Hepatic stellate cell (primary cell): ENCODE results near the gene WAPL.
"Not testable (repeated sequence)": the region's sequence is repeated elsewhere in the genome, so short reads cannot be mapped to it uniquely, and the experiment has no call there.

Experiments used
- DNase-seq: peaks from one replicate; pipeline ENCODE4 v3.0.0; 2011; ENCODE audit warnings: low spot score

Gene WAPL

DNA sequence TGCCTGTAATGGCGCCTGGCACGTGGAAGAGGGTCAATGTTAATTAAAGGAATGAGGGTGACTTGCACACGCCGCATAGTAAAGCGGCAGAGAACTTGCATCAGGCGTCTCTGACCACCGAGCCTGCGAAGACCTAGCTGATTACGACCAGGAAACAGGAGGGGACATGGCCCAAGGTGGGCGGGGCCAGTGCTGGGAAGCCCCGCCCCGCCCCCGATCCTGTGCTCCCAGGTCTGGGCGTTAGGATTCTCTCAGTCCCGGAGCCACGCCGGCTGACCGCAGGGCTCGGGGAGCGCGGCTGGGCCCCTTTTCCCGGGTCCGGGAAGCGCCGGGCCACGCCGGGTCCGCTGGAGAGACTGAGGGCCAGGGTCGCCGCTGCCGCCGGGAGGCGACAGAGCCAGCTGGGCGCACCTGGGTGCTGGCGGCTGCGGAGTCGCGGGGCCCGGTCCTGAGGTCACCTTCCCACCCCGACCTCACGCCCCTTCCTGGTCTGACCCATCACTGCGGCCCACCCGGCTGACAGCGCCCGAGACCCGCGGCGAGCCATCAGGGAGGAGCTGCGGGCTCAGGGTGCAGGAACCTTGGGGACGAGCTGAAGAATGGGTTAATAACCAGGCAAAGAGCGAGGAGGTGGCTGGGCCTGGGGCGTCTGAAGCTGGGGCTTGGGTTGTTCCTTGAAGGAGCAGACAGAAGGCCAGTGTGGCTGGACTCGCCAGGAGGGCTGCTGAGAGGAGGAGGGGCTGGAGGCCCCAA is 132.0 kb downstream of the WAPL start:
- DNase-seq = no peak

DNA sequence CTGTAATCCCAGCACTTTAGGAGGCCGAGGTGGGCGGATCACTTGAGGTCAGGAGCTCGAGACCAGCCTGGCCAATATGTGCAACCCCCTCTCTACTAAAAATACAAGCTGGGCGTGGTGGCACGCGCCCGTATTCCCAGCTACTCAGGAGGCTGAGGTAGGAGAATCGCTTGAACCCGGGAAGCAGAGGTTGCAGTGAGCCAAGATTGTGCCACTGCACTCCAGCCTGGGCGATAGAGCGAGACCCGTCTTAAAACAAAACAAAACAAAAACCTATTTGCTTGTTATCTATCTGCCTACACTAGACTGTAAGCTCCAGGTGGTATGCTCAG is 132.5 kb downstream of the WAPL start:
- DNase-seq = not testable (repeated sequence)

DNA sequence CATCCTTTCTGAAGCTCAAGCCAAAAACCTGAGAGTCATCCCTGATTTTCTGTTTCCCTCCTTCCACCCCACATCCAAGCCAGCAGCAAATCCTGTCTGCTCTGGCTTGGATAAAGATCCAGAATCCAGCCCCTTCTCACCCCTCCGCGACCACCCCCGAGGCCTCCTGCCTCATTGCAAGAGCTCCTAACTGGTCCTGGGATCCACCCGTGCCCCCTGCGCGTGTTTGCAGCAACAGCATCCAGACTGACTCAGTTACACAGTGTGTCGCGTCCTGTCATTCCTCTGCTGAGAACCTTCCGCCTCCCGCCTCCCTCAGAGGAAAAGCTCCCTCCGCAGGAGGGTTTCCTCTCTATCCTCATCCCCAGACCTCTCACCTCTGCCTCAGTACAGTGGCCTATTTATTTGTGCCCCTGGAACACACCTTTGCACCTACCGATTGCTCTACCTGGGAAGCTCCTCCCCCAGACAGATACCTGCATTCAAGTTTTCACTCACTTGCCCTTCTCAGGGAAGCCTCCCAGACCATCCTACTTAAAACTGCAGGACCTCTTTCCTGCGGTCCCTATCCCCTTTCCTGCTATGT is 133.4 kb downstream of the WAPL start:
- DNase-seq = no peak

DNA sequence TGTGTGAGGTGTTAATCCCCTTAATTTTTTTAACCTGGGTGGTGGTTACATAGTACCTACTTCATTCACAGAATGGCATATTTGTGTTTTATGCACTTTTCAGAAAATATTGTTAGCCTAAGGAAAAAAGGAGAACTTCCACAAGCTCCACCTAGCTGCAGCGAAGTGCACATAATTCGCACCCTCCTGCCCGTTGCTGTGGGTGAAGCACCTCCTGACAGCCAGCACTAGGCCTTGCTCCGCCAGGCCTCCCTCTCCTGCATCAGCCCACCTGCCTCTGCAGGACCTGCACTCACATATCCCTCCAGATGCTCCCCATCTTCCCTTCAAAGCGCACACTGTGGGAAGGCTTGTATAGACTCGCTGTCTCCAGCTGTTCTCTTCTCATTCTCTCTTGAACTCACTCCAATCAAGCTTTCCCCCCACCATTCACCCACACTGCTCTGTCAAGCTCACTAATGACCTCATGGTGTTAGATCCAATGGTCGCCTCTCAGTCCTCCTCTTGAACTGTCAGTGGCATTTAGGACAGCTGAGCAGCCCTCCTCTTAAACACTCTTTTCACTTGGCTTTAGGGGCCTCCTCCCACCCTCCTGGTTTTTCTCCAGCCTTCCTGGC is 134.3 kb downstream of the WAPL start:
- DNase-seq = no peak

DNA sequence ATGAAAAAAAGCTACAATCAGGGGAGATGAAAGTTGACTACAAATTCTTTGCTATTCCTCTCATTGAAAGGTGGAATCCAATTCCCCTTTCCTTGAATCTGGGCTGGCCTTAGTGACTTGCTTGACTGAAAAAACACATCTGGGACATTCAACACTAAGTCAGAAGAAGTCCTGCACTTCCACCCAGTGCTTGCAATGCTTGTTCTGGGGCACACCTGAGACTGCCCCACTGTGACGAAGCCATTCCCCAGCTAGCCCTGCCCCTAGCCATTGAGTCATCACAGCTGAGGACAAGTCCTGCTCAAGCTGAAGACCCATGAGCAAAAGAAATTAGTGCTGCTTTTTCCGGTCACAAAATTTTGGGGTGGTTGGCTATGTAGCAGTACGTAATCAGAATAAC is 135.8 kb downstream of the WAPL start:
- DNase-seq = no peak
